Uterus (tissue), 4 donors: Measurements from ENCODE around the gene AKAP12. TPM values are rescaled to one million over a fixed set of nuclear protein-coding genes. Genes with fewer than 3 reads are reported as not detected.

Source experiments
- DNase-seq, 2 donors: peaks; one replicate each; pipeline ENCODE4 v3.0.0-alpha.2; 2019 to 2020
- H3K27ac ChIP-seq, 2 donors: fragments of 200-600 bp; sonication (generic); 1 replicate in 1 of 2; 2 replicates in 1 of 2; pipeline ENCODE4 v1.5.1; 2016 to 2018
- H3K27me3 ChIP-seq, 2 donors: fragments of 200-600 bp; sonication (generic); one replicate each; pipeline ENCODE4 v1.5.1; 2018 to 2019; ENCODE audit warnings: control low read depth in 1 of 2
- H3K36me3 ChIP-seq, 2 donors: fragments of 200-600 bp; sonication (generic); one replicate each; pipeline ENCODE4 v1.5.1; 2019; ENCODE audit warnings: control low read depth in 1 of 2
- H3K4me1 ChIP-seq, 2 donors: fragments of 200-600 bp; sonication (generic); one replicate each; pipeline ENCODE4 v1.5.1; 2018 to 2019; ENCODE audit warnings: control low read depth in 1 of 2
- H3K4me3 ChIP-seq, 2 donors: fragments of 200-600 bp; sonication (generic); 1 replicate in 1 of 2; 2 replicates in 1 of 2; pipeline ENCODE4 v1.5.1; 2018 to 2019; ENCODE audit warnings: mild to moderate bottlenecking in 1 of 2
- H3K9me3 ChIP-seq, 2 donors: fragments of 200-600 bp; sonication (generic); one replicate each; pipeline ENCODE4 v1.5.1; 2019; ENCODE audit warnings: control low read depth in 1 of 2
- POLR2A ChIP-seq, 2 donors: fragments of 450-650 bp; IDR thresholded peaks; one replicate each; pipeline ENCODE4 v1.6.1; 2016; ENCODE audit warnings: antibody characterized with exemption in 2 of 2, mild to moderate bottlenecking in 1 of 2, moderate library complexity in 1 of 2
- intact Hi-C: fragments of 100-400 bp; cut with DNase I; formaldehyde crosslinking; loops from one replicate; pipeline ENCODE4 v1.15.1; 2023; ENCODE audit warnings: low total_unique reads
- total RNA-seq, 4 donors: library from RNA; depleted of rRNA in 3 of 4; stranded (reverse); fragments of >200 nt in 3 of 4; gene quantifications; one replicate each; pipeline versions ENCODE4 v1.1.0 to v1.2.4, GENCODE V29; 2014 to 2023
- TF ChIP-seq, protein P1 (sequence below), 4 experiments: fragments of 200-600 bp in 2 of 4; fragments of 450-650 bp in 2 of 4; sonication (generic) in 2 of 4; IDR thresholded peaks; one replicate each; pipeline ENCODE4 v1.5.1; 2016 to 2019; ENCODE audit warnings: antibody characterized with exemption in 4 of 4, mild to moderate bottlenecking in 2 of 4, moderate library complexity in 1 of 4
- donor health status: DM: yes; HTN: yes; CAD: no.

Gene AKAP12
- total RNA-seq, 4 donors from 2014 or later = 47.6 to 218 (median 70.2) TPM

DNA sequence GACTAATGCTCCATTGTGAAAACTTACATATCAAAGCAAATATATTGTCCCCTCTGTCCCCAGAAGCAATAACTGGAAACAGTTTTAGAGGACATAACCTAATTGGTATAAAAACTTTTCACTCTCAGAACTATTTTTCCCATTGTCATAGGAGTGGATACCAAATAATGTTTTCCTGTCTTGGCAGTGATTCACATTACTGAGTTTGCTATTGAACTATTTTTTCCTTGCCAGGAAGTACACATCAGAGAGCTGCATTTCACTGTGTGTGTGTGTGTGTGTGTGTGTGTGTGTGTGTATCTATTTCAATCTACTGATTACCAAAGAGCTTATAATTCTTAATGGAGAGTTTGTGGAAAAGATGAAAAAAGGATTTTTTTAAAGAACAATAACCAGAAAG lies 45.4 kb downstream of the AKAP12 start:
- peak overlapping the region; percentile 17 to 31 for H3K27ac ChIP-seq
- H3K9me3 ChIP-seq = no peaks in the 10 kb centered on the region
- no peaks in the 10 kb centered on the region for H3K27me3 ChIP-seq
- no peak overlapping the region for H3K4me3 ChIP-seq
- peak in 1 of 2 donors; percentile 53 for DNase-seq
- H3K4me1 ChIP-seq = no peaks in the 10 kb centered on the region
- intact Hi-C loops = no loop called here
- TF ChIP-seq, protein P1, sequence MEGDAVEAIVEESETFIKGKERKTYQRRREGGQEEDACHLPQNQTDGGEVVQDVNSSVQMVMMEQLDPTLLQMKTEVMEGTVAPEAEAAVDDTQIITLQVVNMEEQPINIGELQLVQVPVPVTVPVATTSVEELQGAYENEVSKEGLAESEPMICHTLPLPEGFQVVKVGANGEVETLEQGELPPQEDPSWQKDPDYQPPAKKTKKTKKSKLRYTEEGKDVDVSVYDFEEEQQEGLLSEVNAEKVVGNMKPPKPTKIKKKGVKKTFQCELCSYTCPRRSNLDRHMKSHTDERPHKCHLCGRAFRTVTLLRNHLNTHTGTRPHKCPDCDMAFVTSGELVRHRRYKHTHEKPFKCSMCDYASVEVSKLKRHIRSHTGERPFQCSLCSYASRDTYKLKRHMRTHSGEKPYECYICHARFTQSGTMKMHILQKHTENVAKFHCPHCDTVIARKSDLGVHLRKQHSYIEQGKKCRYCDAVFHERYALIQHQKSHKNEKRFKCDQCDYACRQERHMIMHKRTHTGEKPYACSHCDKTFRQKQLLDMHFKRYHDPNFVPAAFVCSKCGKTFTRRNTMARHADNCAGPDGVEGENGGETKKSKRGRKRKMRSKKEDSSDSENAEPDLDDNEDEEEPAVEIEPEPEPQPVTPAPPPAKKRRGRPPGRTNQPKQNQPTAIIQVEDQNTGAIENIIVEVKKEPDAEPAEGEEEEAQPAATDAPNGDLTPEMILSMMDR (IDR thresholded peaks at IDR 0.05) = no peak
- no peak for TF ChIP-seq POLR2A (IDR thresholded peaks at IDR 0.05)
- H3K36me3 ChIP-seq = no peaks in the 10 kb centered on the region

DNA sequence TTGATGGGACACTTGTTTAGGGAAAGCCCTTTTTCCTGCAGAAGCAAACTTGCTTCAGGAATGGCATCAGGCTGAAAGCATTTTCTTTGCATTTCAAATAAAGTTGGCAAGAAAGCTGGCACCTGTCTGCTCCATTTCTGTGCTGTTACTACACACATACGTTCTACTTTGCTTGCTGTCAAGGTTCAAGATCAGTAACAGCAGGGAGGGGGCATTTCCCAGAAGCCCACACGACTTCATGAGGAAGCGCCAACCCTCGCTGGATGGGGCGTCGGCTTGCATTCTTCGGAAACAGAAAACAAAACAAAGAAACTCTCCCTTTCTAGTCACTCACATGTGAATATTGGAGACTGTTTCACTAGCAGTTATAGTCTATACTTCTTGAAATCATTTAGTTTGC lies 46.4 kb downstream of the AKAP12 start:
- Histone ChIP-seq H3K4me1 (no peaks in the 10 kb centered on the region), H3K27me3 (no peaks in the 10 kb centered on the region), H3K27ac (peak overlapping the region; percentile 5 to 31), H3K9me3 (no peaks in the 10 kb centered on the region), H3K36me3 (no peaks in the 10 kb centered on the region), H3K4me3 (no peak overlapping the region)
- TF ChIP-seq, protein P1 (IDR thresholded peaks at IDR 0.05) = no peak
- TF ChIP-seq POLR2A (IDR thresholded peaks at IDR 0.05) = no peak
- intact Hi-C loops = no loop called here
- DNase-seq = no peak

DNA sequence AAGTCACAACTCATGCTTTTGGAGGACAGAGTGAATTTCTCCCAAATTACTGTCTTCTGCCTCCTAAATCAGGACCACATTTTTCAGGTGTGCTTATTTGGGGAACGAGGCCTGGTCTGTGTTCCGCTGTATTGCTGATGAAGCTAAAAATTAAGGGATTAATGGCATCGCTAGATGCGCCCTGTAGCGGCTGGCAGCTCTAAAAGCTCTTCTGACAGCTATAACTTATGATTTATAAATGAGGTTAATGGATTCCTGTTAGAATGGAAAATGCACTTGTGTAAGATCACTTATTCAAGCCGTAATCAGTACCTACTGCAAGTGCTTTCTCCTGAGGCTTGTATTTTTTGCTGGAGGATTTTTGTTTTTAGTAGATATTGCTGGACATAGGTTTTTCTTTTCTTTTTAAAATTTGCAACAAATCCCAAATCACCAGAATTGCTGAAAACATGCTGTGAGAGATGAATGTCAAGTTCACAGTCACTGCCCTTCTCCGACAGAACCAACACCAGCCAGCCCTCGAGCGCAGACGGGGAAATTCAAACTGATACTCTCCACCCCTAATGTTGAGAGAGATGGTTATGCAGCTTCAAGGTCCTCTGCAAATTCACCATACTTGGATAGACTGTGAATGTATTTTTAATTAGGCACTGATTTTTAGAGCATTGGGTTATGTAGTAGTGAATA lies 49.1 kb downstream of the AKAP12 start:
- H3K9me3 ChIP-seq = no peaks in the 10 kb centered on the region
- no peaks in the 10 kb centered on the region for H3K36me3 ChIP-seq
- TF ChIP-seq POLR2A (IDR thresholded peaks at IDR 0.05) = no peak
- TF ChIP-seq, protein P1 (IDR thresholded peaks at IDR 0.05) = no peak
- H3K27ac ChIP-seq = peak overlapping the region in 1 of 2 donors; percentile 0
- no peak for DNase-seq
- peaks cover 0 to 11% of the 10 kb centered on the region in 2 donors for H3K4me1 ChIP-seq
- intact Hi-C loops = no loop called here
- H3K27me3 ChIP-seq = no peaks in the 10 kb centered on the region
- H3K4me3 ChIP-seq = no peak overlapping the region

DNA sequence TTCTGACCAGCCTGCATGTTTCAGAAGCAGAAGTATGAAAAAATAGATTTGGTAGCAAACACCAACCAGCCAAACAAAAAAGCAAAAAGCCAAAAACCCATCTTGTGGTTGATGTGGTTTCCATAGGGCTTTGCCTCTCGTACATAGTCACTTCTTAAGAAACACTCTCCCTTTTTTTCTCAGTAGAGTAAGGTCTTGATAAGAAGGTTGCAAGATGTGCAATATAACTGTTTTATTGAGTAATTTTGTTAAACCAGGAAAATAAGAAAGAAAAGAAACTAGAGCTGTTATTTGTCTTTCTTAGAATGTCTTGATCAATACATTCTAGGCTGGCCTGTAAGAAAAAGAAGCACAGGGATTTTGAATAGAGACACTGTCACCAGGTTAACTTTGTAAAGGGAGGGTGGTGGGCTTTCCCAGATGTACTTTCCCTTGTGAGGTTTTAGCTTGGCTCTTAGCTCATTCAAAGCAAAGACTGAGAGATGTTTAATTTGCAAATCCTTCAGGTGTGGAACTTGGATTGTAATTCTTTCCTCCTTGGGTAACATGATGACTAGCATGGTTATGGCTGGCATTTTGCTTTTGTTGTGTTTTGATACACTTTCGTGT lies 49.7 kb downstream of the AKAP12 start:
- no peak overlapping the region for H3K4me3 ChIP-seq
- DNase-seq = no peak
- TF ChIP-seq POLR2A (IDR thresholded peaks at IDR 0.05) = no peak
- TF ChIP-seq, protein P1 (IDR thresholded peaks at IDR 0.05) = no peak
- H3K9me3 ChIP-seq = no peaks in the 10 kb centered on the region
- intact Hi-C loops = no loop called here
- no peaks in the 10 kb centered on the region for H3K36me3 ChIP-seq
- peaks cover 0 to 11% of the 10 kb centered on the region in 2 donors for H3K4me1 ChIP-seq
- no peaks in the 10 kb centered on the region for H3K27me3 ChIP-seq
- H3K27ac ChIP-seq = no peak overlapping the region
